SK-N-SH treated with all-trans-retinoic acid at 6 μM for 48 hours (cell line): ENCODE results near the gene EMID1.

Source experiments
- RARB ChIP-seq: fragments of 250-450 bp; sonication (Bioruptor Pico); IDR thresholded peaks from 2 replicates; pipeline ENCODE4 v1.8.0; 2021; ENCODE audit warnings: mild to moderate bottlenecking, moderate library complexity
- ZNF565 ChIP-seq: fragments of 450-650 bp; formaldehyde crosslinking; conservative IDR thresholded peaks from 2 replicates; pipeline ENCODE4 v1.5.0; 2020; ENCODE audit warnings: low read depth, mild to moderate bottlenecking, moderate library complexity
- TF ChIP-seq, protein P1 (sequence below): fragments of 250-450 bp; sonication (Bioruptor Pico); IDR thresholded peaks from 2 replicates; pipeline ENCODE4 v1.8.0; 2021; ENCODE audit warnings: low read depth, mild to moderate bottlenecking, moderate library complexity, borderline replicate concordance

- TF ChIP-seq ZNF565 (CRISPR knock-in tag) = no peak
- TF ChIP-seq RARB = no peak
- TF ChIP-seq, protein P1, sequence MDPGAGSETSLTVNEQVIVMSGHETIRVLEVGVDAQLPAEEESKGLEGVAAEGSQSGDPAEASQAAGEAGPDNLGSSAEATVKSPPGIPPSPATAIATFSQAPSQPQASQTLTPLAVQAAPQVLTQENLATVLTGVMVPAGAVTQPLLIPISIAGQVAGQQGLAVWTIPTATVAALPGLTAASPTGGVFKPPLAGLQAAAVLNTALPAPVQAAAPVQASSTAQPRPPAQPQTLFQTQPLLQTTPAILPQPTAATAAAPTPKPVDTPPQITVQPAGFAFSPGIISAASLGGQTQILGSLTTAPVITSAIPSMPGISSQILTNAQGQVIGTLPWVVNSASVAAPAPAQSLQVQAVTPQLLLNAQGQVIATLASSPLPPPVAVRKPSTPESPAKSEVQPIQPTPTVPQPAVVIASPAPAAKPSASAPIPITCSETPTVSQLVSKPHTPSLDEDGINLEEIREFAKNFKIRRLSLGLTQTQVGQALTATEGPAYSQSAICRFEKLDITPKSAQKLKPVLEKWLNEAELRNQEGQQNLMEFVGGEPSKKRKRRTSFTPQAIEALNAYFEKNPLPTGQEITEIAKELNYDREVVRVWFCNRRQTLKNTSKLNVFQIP (CRISPR knock-in tag) = no peak
Measured at GRCh38 chr22:29213493-29213892, 7.8 kb downstream of the EMID1 start.
